ENCODE data around the gene ATG9A.

The ATG9A gene

GRCh38 chr2:219220652-219221402, 8.6 kb downstream of the ATG9A start:
- peaks cover 12 to 78% (median 42%) of the 10 kb centered on the region in 11 experiments; a peak in 16 of 22 replicates for H4K20me1 ChIP-seq
- H3K4me2 ChIP-seq, result peak overlapping the region in 3 of 11 experiments; percentile 87 to 99 (median 98); a peak in 3 of 22 replicates
- H3K9ac ChIP-seq, result peak overlapping the region in 1 of 11 experiments; percentile 8; a peak in 1 of 22 replicates
- no peak overlapping the region for H3K27ac ChIP-seq
- H3K9me3 ChIP-seq (replicated peaks in 1 of 11), result no peaks in the 10 kb centered on the region
- H3K4me1 ChIP-seq, result peaks cover 48 to 72% (median 64%) of the 10 kb centered on the region in 10 experiments
- H3K4me3 ChIP-seq, result no peak overlapping the region
- no peaks in the 10 kb centered on the region for H3K27me3 ChIP-seq
- TF ChIP-seq Cebpa-rat (IDR thresholded peaks at IDR 0.05), result no peak
- H3K36me3 ChIP-seq, result peaks cover 55 to 71% (median 62%) of the 10 kb centered on the region in 11 experiments

GRCh38 chr2:219219784-219220532, 9.5 kb downstream of the ATG9A start:
- Histone ChIP-seq H3K4me3 (peak overlapping the region in 3 of 10 experiments; percentile 56 to 65 (median 61); a peak in 4 of 20 replicates), H3K4me2 (peak overlapping the region; percentile 87 to 100 (median 98)), H3K27me3 (no peaks in the 10 kb centered on the region), H3K36me3 (peaks cover 53 to 74% (median 60%) of the 10 kb centered on the region in 11 experiments), H3K4me1 (peaks cover 43 to 68% (median 56%) of the 10 kb centered on the region in 10 experiments), H3K9me3 (replicated peaks in 1 of 11) (no peaks in the 10 kb centered on the region), H3K27ac (peak overlapping the region in 2 of 11 experiments; percentile 69 to 85; a peak in 2 of 22 replicates), H4K20me1 (peaks cover 5 to 69% (median 34%) of the 10 kb centered on the region in 11 experiments; a peak in 17 of 22 replicates), H3K9ac (peak overlapping the region in 9 of 11 experiments; percentile 42 to 89 (median 75); a peak in 14 of 22 replicates)
- no peak for TF ChIP-seq Cebpa-rat (IDR thresholded peaks at IDR 0.05)

- Histone ChIP-seq H3K9me3 (replicated peaks in 1 of 11) (no peaks in the 10 kb centered on the region), H3K4me2 (peak within 1 kb of the TSS; percentile 87 to 100 (median 98)), H3K36me3 (peaks cover 50 to 74% (median 57%) of the 10 kb centered on the region in 11 experiments), H3K27ac (peak within 1 kb of the TSS in 10 of 11 experiments; percentile 57 to 89 (median 74); a peak in 20 of 22 replicates), H4K20me1 (peaks cover 4 to 60% (median 31%) of the 10 kb centered on the region in 11 experiments; a peak in 16 of 22 replicates), H3K4me3 (peak within 1 kb of the TSS; percentile 47 to 72 (median 61)), H3K9ac (peak within 1 kb of the TSS; percentile 42 to 89 (median 74); a peak in 21 of 22 replicates), H3K4me1 (peaks cover 40 to 58% (median 51%) of the 10 kb centered on the region in 10 experiments), H3K27me3 (no peaks in the 10 kb centered on the region)
- no peak for TF ChIP-seq Cebpa-rat (IDR thresholded peaks at IDR 0.05)
Measured at GRCh38 chr2:219218732-219219701, 10.4 kb downstream of the ATG9A start, which contains the start of gene ABCB6. Gene ABCB6, minus strand, starts transcription at chr2:219218958. Its CDS starts 285 bp downstream, at chr2:219218673.

GRCh38 chr2:219218217-219218731, 11.2 kb downstream of the ATG9A start:
- peaks cover 43 to 74% (median 57%) of the 10 kb centered on the region in 11 experiments for H3K36me3 ChIP-seq

GRCh38 chr2:219216535-219216915, 12.9 kb downstream of the ATG9A start:
- Histone ChIP-seq H3K9ac (peak overlapping the region in 4 of 11 experiments; percentile 15 to 86 (median 60); a peak in 4 of 22 replicates), H3K4me3 (no peak overlapping the region), H3K4me1 (peaks cover 40 to 58% (median 51%) of the 10 kb centered on the region in 10 experiments), H3K27ac (peak overlapping the region in 3 of 11 experiments; percentile 69 to 89 (median 85); a peak in 3 of 22 replicates), H3K27me3 (no peaks in the 10 kb centered on the region), H3K9me3 (replicated peaks in 1 of 11) (no peaks in the 10 kb centered on the region), H4K20me1 (peaks cover 4 to 42% (median 18%) of the 10 kb centered on the region in 11 experiments; a peak in 15 of 22 replicates), H3K4me2 (peak overlapping the region; percentile 26 to 100 (median 98); a peak in 18 of 22 replicates), H3K36me3 (peaks cover 32 to 72% (median 52%) of the 10 kb centered on the region in 11 experiments)
- no peak for TF ChIP-seq Cebpa-rat (IDR thresholded peaks at IDR 0.05)

More at GRCh38 chr2:219218217-219218731, 11.2 kb downstream of the ATG9A start:
- Histone ChIP-seq H3K27ac (peak overlapping the region in 10 of 11 experiments; percentile 57 to 89 (median 74); a peak in 20 of 22 replicates), H3K27me3 (no peaks in the 10 kb centered on the region), H3K9ac (peak overlapping the region; percentile 31 to 89 (median 74); a peak in 21 of 22 replicates), H3K4me1 (peaks cover 40 to 58% (median 51%) of the 10 kb centered on the region in 10 experiments), H3K4me2 (peak overlapping the region; percentile 87 to 100 (median 98)), H4K20me1 (peaks cover 4 to 52% (median 31%) of the 10 kb centered on the region in 11 experiments; a peak in 16 of 22 replicates), H3K4me3 (peak overlapping the region; percentile 47 to 72 (median 61)), H3K9me3 (replicated peaks in 1 of 11) (no peaks in the 10 kb centered on the region)
- TF ChIP-seq Cebpa-rat (IDR thresholded peaks at IDR 0.05), result no peak

GRCh38 chr2:219215871-219216534, 13.4 kb downstream of the ATG9A start:
- peaks cover 27 to 70% (median 50%) of the 10 kb centered on the region in 11 experiments for H3K36me3 ChIP-seq
- no peaks in the 10 kb centered on the region for H3K9me3 ChIP-seq (replicated peaks in 1 of 11)
- peak overlapping the region in 1 of 11 experiments; percentile 85; a peak in 3 of 22 replicates for H3K27ac ChIP-seq
- no peak for TF ChIP-seq Cebpa-rat (IDR thresholded peaks at IDR 0.05)
- H3K9ac ChIP-seq, result peak overlapping the region in 2 of 11 experiments; percentile 15 to 45; a peak in 2 of 22 replicates
- peaks cover 4 to 42% (median 17%) of the 10 kb centered on the region in 11 experiments; a peak in 15 of 22 replicates for H4K20me1 ChIP-seq
- peaks cover 40 to 61% (median 50%) of the 10 kb centered on the region in 10 experiments for H3K4me1 ChIP-seq
- no peak overlapping the region for H3K4me3 ChIP-seq
- peak overlapping the region in 10 of 11 experiments; percentile 26 to 100 (median 98); a peak in 17 of 22 replicates for H3K4me2 ChIP-seq
- H3K27me3 ChIP-seq, result no peaks in the 10 kb centered on the region

GRCh38 chr2:219214786-219215185, 14.7 kb downstream of the ATG9A start:
- Histone ChIP-seq H3K4me2 (no peak overlapping the region), H3K36me3 (peaks cover 20 to 70% (median 49%) of the 10 kb centered on the region in 11 experiments)
- TF ChIP-seq Cebpa-rat (IDR thresholded peaks at IDR 0.05), result no peak

More at GRCh38 chr2:219214786-219215185, 14.7 kb downstream of the ATG9A start:
- H3K9ac ChIP-seq, result no peak overlapping the region; a peak in 1 of 22 replicates
- no peaks in the 10 kb centered on the region for H3K27me3 ChIP-seq
- H3K9me3 ChIP-seq (replicated peaks in 1 of 11), result no peaks in the 10 kb centered on the region
- no peak overlapping the region for H3K4me3 ChIP-seq
- H4K20me1 ChIP-seq, result peaks cover under 1 to 37% (median 7%) of the 10 kb centered on the region in 11 experiments; a peak in 14 of 22 replicates
- no peak overlapping the region for H3K27ac ChIP-seq
- H3K4me1 ChIP-seq, result peaks cover 47 to 61% (median 51%) of the 10 kb centered on the region in 10 experiments
